ENCODE measurements around the gene XRCC2. TPM values are rescaled to one million over a fixed set of nuclear protein-coding genes. Genes with fewer than 3 reads are reported as not detected.
A peak's percentile ranks its signal among the peaks of the same experiment; 100 is the strongest.
"Not testable (repeated sequence)": the region's sequence is repeated elsewhere in the genome, so short reads cannot be mapped to it uniquely, and the experiment has no call there.

Gene XRCC2
- total RNA-seq = 1.2 and 1.7 TPM in 2 replicates

DNA sequence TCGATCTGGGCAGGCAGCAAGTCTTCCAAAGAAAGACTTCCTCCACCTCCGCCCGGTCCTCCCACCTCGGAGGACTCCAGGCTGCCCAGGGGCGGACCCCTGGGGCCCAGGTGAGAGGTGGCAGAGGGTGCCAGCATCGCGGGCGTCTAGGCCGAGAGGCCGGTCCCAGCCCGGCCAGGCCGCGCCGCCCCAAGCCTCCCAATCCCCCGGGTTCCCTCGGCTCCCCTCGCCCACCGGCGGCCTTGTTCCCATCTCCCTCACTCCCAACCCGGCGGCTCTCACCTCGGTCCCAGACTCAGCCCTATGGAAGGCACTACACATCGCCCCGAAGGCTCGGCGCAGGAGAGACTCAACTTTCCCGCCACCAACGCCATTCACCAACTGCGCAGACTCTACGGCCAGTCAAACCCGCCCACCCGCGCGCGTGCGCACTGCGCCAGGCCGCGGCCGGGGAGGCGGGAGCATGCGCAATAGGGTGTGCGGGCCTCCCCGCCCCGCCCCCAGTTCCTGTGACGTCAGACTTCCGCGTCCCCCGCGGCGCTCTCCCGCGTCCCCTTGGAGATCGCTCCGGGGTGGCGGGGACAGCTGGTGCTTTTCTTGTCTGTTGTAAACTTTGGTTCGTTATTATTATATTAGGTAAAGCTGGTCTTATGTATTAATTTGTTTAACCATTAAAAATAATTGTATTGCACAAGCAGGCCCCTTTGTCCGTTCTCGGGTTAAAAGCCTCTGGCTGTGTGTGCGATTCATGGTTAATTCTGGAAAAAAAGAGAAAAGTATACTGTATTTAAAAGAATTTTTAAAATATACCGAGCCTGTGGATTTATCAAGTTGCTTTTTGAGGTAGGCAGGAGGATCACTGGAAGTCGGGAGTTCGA is at the start of gene XRCC2:
Gene XRCC2 (minus strand): TSS at position 383 of the 878 bp plus-strand sequence. CDS start 62 bp downstream, at position 321.
- DNase-seq (ENCODE audit: low read depth in 2 of 2) = peak; percentile 91 to 95

DNA sequence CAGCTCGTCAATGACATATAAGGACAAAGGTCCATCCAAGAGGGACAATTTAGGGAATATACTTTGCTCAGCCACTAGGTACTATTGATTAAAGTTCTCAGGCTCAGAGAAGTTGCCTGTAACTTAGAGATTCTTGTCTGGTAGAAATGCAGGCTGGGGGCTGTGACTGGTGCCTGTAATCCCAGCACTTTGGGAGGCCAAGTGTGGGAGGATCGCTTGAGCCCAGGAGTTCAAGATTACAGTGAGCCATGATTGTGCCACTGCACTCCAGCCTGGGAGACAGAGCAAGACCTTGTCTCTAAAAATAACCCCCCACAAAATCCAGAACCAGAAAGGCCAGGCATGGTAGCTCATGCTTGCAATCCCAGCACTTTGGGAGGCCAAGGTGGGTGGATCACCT is 47.4 kb upstream of the XRCC2 start:
- DNase-seq (ENCODE audit: low read depth in 2 of 2) = no peak

DNA sequence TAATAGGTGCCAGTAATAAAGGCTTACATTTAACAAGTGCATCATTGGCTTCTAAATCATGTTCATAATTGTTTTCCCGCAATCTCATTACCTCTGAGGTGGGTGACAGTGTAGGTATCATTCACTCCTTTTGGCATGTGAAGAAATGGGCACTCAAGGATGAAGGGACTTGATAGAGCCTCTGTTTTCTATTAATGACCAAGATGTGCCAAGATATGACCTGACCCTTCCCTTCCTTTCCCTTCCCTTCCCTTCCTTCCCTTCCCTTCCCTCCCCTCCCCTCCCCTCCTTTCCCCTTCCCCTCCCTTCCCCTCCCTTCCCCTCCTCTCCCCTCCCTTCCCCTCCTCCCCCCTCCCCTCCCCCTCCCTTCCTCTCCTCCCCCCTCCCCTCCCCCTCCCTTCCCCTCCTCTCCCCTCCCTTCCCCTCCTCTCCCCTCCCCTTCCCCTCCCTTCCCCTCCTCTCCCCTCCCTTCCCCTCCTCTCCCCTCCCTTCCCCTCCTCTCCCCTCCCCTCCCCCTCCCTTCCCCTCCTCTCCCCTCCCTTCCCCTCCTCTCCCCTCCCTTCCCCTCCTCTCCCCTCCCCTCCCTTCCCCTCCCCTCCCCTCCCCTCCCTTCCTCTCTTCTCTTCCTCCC is 36.6 kb upstream of the XRCC2 start:
- DNase-seq (ENCODE audit: low read depth in 2 of 2) = not testable (repeated sequence)

DNA sequence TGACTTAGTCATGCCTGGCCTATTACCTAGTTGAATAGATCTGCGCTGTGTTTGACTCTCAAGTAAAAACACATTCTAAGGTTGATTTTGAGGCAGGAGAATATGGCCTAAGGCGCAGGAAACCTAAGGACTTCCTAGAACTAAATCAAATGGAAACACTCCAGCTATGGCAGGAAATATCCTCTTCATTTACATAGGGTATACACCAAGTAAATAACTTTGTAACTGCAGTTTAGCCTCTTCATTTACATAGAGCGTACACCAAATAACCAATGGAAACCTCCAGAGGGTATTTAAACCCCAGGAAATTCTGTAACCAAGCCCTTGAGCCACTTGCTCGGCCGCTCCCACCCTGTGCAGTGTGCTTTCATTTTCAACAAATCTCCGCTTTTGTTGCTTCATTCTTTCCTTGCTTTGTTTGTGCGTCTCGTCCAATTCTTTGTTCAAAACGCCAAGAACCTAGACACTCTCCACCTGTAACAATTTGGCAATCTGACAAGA is 35.6 kb upstream of the XRCC2 start:
- DNase-seq (ENCODE audit: low read depth in 2 of 2) = no peak

DNA sequence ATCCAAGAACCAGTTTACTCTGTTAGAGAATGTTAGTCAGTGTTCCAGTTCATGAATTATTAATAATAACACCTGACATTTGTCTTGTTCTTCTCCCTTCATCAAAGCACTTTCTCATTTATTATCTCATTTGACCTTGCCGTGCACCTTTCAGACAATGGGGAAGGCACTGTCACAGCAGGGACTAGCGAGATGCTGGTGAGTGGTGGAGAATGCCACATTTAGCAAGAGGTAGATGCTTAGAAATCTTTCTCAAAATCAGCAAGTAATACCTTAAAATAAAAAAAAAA is 34.2 kb upstream of the XRCC2 start:
- no peak for DNase-seq (ENCODE audit: low read depth in 2 of 2)

DNA sequence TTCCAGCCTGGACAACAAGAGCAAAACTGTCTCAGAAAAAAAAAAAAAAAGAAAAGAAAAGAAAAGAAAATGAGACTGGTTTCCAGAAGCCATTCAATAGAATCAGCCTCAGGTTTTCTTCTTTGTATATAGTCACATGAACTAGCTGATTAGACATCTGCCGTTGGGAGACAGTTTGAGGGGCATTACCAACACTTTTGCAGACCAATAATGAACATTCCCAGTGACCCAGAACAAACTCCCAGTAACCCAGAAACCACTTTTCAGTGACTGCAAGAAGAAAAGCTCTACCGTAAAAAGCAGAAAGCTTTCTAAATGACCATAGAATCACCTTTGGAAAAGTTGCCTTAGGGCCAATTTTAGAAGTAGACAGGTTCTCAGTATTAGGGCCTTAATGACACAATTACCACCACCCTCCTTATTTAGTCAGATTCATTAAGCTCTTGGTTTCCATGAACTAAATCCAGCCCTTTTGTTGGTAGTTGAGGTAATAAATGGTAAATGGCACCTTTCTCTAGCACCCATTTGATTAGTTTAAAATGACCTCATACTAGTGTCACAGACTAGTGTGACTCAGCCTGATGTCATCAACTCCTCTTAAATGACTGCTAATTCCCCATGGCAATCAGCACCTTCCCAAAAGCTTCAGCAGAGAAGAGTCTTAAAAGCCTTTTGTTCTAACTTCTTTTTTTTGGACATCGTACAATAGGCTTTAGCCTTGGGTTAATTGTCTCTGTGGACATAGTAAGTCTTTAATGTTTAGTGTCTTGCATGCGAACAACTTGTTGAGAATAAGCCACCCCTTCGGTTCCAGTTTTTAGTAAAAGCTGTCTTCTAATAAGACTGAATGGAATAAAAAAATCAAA is 33.6 kb upstream of the XRCC2 start:
- peak in 1 of 2 donors; percentile 8 for DNase-seq (ENCODE audit: low read depth in 2 of 2)

DNA sequence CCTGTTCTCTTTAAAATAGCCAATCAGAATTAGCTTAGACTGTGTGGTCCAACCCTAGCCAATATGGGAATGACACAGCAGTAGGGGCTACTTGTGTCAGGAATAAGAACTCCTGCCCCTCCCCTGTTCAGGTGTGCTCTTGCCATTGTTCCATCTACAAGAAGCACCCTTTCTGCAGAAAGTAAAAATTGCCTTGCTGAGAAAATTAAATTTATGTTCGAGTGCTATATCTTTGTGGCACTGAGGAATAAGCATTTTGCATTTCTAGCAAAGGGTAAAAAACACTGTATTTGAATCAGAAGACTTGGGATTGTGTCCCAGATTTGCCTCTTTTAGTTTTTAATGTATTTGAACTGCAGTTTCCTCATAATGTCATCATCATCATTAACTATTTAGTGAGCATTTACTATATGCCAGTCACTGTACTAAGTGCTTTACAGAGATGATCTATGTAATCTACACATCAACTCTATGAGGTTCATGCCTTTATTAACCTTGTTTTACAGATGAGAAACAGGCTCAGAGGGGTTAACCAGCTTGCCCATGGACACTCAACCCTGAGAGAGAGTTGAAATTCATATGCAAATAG is 28.9 kb upstream of the XRCC2 start:
- DNase-seq (ENCODE audit: low read depth in 2 of 2) = no peak

DNA sequence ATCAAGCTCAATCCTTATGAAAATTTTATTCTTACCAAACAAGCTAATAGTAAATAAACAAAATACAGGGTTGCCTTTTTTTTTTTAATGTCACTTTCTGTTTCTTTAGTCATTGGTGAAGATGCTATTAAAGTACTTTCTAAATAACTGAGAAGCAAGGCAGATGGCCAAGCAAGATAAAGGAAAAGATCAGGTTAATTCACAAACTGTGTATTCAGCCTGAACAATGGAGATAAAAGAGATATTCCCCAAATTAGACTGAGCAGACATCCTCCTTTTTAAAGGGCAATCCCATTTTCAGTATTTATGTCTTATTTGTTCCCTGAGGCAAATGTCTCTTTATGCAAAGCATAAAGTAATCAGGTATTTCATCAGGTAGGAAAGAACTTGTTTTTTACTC is 23.1 kb upstream of the XRCC2 start:
- DNase-seq (ENCODE audit: low read depth in 2 of 2) = no peak

DNA sequence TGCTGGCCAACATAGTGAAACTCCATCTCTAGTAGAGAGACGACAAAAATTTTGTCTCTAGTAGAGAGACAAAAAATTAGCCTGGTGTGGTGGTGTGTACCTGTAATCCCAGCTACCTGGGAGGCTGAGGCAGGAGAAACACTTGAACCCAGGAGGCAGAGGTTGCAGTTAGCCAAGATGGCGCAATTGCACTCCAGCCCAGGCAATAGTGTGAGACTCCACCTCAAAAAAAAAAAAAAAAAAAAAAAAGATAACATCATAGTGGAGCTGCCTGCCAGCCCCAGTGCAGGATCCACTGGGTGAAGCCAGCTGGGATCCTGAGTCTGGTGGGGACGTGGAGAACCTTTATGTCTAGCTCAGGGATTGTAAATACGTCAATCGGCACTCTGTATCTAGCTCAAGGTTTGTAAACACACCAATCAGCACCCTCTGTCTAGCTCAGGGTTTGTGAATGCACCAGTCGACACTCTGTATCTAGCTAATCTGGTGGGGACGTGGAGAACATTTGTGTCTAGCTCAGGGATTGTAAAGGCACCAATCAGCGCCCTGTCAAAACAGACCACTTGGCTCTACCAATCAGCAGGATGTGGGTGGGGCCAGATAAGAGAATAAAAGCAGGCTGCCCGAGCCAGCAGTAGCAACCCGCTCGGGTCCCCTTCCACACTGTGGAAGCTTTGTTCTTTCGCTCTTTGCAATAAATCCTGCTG is 21.5 kb upstream of the XRCC2 start:
- DNase-seq (ENCODE audit: low read depth in 2 of 2) = not testable (repeated sequence)

DNA sequence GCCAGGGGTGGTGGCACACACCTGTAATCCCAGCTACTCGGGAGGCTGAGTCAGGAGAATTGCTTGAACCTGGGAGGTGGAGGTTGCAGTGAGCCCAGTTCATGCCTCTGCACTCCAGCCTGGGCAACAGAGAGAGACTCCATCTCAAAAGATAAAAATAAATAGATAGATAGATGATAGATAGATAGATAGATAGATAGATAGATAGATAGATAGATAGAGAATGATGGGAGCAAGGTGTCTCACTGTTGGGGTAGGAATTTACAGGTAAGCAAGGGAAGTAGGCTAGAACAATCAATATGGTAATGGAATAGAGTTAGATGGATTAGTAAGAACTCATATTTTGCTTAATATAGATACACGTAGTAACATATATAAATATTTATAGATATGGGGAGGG is 16.3 kb upstream of the XRCC2 start:
- not testable (repeated sequence) for DNase-seq (ENCODE audit: low read depth in 2 of 2)

DNA sequence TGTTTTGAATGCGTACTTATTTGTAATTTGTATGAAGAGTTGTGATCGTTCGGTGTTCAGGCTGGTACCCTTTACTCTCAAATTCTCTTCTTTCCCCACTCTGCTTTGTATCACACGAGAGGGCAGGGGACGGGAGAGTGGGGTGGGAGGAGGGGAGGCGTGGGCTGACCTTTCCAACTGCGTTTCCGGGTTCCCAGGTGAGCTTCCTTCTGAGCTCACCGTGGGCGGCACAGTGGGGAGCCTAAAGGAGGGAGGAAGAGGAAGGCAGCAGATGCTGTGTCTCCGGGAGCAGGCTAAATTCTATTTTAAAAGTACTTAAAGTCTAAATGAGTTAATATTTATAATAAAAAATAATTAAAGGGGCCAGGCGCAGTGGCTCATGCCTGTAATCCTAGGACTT is 7.4 kb upstream of the XRCC2 start:
- no peak for DNase-seq (ENCODE audit: low read depth in 2 of 2)

DNA sequence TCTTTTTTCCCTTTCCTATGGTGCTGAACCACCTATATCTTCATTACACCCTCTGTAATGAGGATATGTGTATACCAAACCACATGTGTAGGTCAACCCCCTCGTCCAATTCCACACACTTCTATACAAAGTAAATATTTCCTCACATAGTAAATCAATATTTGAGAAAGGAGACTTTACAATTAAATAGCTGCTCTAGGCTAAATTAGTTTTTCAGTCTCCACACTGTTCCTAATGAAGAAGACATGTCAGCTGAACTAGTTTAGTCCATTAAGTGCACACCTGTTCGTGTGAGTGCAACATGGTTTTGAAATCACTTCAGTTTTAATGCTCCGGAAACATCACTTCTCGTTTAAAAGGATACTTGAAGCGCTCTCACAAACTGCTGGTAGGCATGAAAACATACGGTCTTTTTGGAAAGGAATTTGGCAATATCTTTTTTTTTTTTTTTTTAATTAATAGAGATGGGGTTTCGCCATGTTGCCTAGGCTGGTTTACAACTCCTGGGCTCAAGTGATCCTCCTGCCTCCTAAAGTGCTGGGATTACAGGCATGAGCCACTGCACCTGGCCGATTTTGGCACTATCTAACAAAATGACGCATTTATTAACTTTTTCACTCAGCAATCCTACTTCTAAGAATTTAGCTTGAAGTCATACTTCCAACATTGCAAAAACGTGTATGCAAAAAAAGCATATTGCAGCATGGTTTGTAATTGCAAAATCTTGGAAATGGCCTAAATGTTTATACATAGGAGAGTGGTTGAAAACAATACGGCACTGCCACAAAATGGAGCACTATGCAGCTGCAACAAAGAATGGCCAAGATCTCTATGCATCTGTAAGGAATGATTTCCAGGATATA is 2.1 kb upstream of the XRCC2 start:
- no peak for DNase-seq (ENCODE audit: low read depth in 2 of 2)

DNA sequence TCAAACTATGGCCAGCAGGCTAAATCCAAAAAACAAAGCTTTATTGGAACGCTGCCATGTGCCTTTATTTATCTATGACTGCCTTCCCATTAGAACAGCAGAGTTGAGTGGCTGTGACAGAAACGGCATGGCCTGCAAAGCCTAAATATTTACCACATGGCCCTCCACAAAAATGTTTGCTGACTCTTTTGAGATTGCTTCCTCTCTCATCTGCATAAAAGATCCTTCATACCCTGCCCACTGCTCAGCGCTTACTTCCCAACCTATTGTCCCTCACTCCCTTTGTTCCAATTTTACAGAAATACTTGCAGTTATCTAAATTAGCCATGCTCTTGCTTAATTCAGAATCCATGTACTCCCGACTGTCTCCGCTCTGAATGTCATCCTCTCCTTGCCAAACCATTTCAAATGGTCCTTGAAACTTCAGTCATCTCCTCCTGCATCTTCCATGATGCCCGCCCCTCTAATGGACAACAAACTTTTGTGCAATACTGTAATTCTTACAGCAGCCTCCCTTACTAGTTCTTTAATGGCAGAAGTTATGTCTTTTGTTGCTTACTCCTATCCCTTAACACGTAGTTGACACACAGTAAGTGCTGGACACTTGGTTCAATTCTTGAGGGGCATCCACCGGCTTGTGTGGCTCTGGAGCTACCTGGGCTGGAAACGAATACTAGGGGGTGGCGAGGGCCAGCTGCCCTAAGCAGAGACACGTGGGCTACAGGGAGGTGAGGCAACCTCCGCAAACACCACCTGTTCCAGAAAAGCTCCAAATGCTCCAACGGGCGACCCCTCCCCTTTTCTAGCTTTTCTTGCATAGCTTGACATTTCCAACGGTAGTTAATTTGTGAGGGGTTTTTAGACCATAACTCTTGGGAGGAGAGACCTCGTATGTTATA is 832 bp downstream of the XRCC2 start:
- DNase-seq (ENCODE audit: low read depth in 2 of 2) = peak in 1 of 2 donors; percentile 51

DNA sequence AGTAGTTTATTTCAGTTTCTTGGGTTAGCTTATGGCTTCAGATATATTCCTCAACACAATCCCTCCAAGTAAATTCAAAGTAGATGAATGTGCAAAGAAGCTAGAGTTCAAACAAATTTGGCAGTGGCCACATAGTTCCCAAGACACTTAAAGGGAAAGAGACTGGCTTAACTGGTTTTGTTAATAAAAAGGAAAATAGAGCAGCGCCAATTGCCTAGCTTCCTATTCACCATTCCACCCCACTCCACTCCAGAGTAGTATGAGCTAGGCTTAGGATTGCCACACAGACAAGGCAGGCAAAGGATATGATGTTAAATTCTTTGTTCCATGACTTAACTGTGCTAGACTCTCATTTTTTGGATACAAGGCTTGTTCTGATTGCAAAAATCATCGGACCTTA is 2.0 kb downstream of the XRCC2 start:
- DNase-seq (ENCODE audit: low read depth in 2 of 2) = no peak

DNA sequence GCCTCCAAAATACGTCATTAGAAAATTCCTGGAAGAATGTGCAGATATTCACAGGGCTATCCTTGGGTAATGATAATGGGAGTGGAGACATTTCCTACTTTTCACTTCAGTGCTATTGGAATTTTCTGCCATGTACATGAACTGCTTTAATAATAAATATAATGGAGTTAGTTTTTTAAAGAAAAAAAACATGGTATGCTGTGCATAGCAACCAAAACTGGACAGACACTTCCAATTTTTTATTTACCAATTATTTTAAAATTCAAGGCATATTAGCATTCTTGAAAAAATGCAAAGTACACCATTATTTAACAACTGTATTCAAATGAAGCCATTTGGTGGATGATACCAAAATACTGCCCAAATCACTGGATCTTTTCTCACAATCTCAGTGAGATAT is 3.3 kb downstream of the XRCC2 start:
- DNase-seq (ENCODE audit: low read depth in 2 of 2) = no peak

DNA sequence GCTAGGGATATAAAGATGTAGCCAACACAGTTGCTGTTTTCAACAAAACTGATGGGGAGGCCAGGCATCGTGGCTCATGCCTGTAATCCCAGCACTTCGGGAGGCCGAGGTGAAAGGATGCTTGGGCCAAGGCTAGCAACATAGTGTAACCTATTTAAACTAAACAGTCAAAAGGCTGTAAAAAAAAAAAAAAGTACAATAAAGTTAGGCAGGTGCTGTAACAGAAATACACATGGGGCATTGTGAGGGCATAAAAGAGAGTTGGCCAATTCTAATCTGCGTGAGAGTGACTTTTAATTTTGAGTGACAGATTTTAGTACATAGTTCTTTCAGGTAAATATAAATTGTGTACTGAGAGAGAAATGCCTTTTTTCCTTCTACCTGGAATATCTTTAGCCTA is 6.2 kb downstream of the XRCC2 start:
- DNase-seq (ENCODE audit: low read depth in 2 of 2) = no peak

DNA sequence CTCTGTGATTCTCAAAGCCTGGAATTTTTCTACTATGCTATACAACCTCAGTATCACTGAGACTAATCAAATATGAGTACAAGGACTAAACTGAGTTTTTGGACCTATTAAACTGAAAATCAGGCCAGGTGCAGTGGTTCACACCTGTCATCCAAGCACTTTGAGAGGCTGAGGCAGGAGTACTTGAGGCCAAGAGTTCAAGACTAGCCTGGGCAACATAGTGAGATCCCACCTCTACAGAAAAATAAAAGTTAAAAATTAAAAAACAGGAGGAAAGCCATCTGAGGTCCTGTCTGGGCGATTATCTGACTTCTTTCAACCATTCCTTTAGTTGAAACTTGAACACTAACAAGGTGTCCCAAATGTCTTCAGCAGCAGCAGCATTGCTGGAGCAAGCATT is 7.0 kb downstream of the XRCC2 start:
- DNase-seq (ENCODE audit: low read depth in 2 of 2) = no peak

DNA sequence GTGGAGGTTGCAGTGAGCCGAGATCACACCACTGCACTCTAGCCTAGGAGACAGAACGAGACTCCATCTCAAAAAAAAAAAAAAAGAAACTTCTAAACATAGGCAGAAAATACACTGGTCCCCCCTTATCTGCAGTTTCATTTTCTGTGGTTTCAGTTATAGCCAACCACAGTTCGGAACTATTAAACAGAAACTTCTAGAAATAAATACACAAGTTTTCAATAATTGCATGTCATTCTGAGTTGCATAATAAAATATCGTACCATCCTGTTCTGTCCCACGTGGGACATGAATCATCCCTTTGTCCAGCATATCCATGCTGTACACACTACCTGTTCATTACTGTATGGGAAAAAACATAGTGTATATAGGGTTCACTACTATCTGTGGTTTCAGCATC is 8.0 kb downstream of the XRCC2 start:
- peak in 1 of 2 donors; percentile 67 for DNase-seq (ENCODE audit: low read depth in 2 of 2)

DNA sequence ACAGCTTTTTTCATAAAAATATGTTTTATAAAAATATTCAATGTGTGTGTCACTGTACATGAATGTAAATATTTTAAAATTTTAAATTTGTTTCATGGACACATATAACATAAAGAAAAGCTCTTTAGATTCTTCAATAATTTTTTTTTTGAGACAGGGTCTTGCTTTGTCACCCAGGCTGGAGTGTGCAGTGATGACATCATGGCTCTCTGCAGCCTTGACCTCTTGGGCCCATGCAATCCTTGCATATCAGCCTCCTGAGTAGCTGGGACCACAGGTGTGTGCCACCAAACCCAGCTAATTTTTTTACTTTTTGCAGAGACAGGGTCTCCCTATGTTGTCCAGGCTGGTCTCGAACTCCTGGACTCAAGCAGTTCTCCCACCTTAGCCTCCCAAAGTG is 9.9 kb downstream of the XRCC2 start:
- no peak for DNase-seq (ENCODE audit: low read depth in 2 of 2)
